Body of pancreas (tissue), 4 donors: Measurements from ENCODE around the gene ATP11A. TPM values are rescaled to one million over a fixed set of nuclear protein-coding genes. Genes with fewer than 3 reads are reported as not detected.

Experiments used
- ATAC-seq: fragments of 150-250 bp; one replicate; pipeline ENCODE4 v1.9.1; 2016
- DNase-seq, 4 donors: peaks; one replicate each; pipeline ENCODE4 v3.0.0-alpha.2; 2019
- H3K27ac ChIP-seq, 4 donors: fragments of 200-600 bp; sonication (generic); 1 replicate in 3 of 4; 2 replicates in 1 of 4; pipeline versions ENCODE4 v1.5.1 to v1.6.1; 2016 to 2019; ENCODE audit warnings: mild to moderate bottlenecking in 1 of 4, mixed read lengths in 1 of 4, moderate library complexity in 1 of 4
- H3K27me3 ChIP-seq, 2 donors: fragments of 200-600 bp; sonication (generic); one replicate each; pipeline ENCODE4 v1.6.0; 2016; ENCODE audit warnings: mild to moderate bottlenecking in 1 of 2
- H3K36me3 ChIP-seq, 2 donors: fragments of 200-600 bp; sonication (generic); replicated peaks in 1 of 2; 2 replicates each; pipeline ENCODE4 v1.5.1; 2016; ENCODE audit warnings: low read depth in 2 of 2; ENCODE audit not compliant: insufficient read depth in 1 of 2
- H3K4me1 ChIP-seq: fragments of 200-600 bp; sonication (generic); one replicate; pipeline ENCODE4 v1.6.0; 2016
- H3K4me3 ChIP-seq, 2 donors: fragments of 200-600 bp; sonication (generic); 1 replicate in 1 of 2; 2 replicates in 1 of 2; pipeline ENCODE4 v1.5.1; 2016 to 2019
- H3K9me3 ChIP-seq, 3 donors: fragments of 200-600 bp; sonication (generic); 1 replicate in 2 of 3; 2 replicates in 1 of 3; pipeline ENCODE4 v1.5.1; 2016
- CTCF ChIP-seq, 7 experiments: fragments of 450-650 bp in 4 of 7; fragments of 200-600 bp in 3 of 7; sonication (generic) in 3 of 7; IDR thresholded peaks; one replicate each; pipeline ENCODE4 v1.5.1; 2016 to 2019; ENCODE audit warnings: antibody characterized with exemption in 7 of 7
- POLR2A ChIP-seq, 3 donors: fragments of 450-650 bp; IDR thresholded peaks; one replicate each; pipeline ENCODE4 v1.6.1; 2016; ENCODE audit warnings: antibody characterized with exemption in 3 of 3, mild to moderate bottlenecking in 2 of 3
- WGBS, 2 donors: methylation state at CpG; one replicate each; pipeline ENCODE4 v1.1.5; 2017; 5-methylcytosine and 5-hydroxymethylcytosine counted together
- intact Hi-C: fragments of 100-400 bp; cut with DNase I; formaldehyde crosslinking; loops from one replicate; pipeline ENCODE4 v1.15.1; 2023
- total RNA-seq, 2 donors: library from RNA; depleted of rRNA; stranded (reverse); fragments of >200 nt; gene quantifications; one replicate each; pipeline ENCODE4 v1.1.0, GENCODE V29; 2016

Gene ATP11A
- total RNA-seq, 2 donors from 2014 or later = 24.1 to 33.9 TPM

DNA sequence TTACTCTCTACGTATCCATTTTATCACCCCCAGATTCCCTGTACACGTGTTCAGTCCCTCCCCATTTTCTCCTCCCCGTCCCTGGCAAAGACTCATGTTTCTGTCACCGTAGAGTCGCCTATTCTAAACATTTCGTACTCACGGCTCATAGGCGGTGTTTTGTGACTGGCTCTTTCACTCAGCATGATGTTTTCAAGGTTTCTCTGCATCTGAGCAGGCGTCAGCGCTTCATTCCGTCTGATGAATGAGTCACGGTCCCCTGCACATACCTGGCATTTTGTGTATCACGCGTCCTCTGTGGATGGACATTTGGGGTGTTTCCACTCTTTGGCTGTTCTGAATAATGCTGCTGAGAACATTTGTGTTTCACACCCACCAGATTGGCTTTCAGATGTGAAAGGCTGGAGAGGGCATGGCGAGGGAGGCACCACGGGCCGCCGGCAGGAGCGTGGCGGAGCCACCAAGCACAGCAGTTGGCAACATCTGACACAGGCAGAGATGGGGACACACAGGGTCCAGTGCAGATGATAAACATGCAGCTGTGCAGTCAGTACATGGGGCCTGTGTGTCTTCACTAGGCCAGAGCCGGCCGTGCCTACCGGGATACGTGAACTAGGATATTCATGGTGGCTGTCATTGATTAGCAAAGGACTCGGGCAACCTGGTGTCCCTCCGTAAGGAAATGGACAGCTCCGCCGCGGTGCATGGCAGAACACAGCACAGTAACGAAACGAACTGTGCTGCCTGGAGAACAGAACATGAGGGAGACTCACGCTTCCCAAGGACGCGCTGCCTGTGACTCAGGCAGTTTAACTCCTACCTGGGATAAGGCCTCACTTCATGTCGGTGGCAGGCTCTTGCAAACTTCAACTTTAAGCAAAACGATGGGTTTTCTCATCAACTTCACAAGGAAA lies 117.2 kb downstream of the ATP11A start:
- no peak for ATAC-seq
- 89 to 91% methylated on average over 35 to 36 of the region's 36 CpGs for WGBS, 2 donors
- no peaks in the 10 kb centered on the region for H3K4me1 ChIP-seq

GRCh38 chr13:112807653-112808376 lies 118.0 kb downstream of the ATP11A start:
- DNase-seq (no peak), ATAC-seq (no peak)
- no peak for TF ChIP-seq POLR2A (IDR thresholded peaks at IDR 0.05)
- no peak for TF ChIP-seq CTCF (IDR thresholded peaks at IDR 0.05)
- WGBS, 2 donors = 90 to 91% methylated on average over 17 to 24 of the region's 24 CpGs
- no peaks in the 10 kb centered on the region for H3K9me3 ChIP-seq
- H3K27ac ChIP-seq = no peak overlapping the region
- H3K4me3 ChIP-seq = no peak overlapping the region
- peaks cover 0 to 9% of the 10 kb centered on the region in 2 donors for H3K36me3 ChIP-seq
- no peaks in the 10 kb centered on the region for H3K27me3 ChIP-seq
- H3K4me1 ChIP-seq = no peaks in the 10 kb centered on the region
- intact Hi-C loops = no loop called here

More for the DNA sequence above, 117.2 kb downstream of the ATP11A start:
- Histone ChIP-seq H3K4me3 (no peak overlapping the region), H3K27me3 (no peaks in the 10 kb centered on the region), H3K36me3 (peaks cover 0 to 9% of the 10 kb centered on the region in 2 donors), H3K9me3 (no peaks in the 10 kb centered on the region), H3K27ac (no peak overlapping the region)
- intact Hi-C loops = no loop called here
- no peak for DNase-seq
- TF ChIP-seq POLR2A (IDR thresholded peaks at IDR 0.05) (no peak), CTCF (IDR thresholded peaks at IDR 0.05) (no peak)

GRCh38 chr13:112808377-112809140 lies 118.7 kb downstream of the ATP11A start:
- H3K36me3 ChIP-seq = peaks cover 0 to 9% of the 10 kb centered on the region in 2 donors
- DNase-seq = no peak
- WGBS, 2 donors = 88 to 96% methylated on average over 22 to 25 of the region's 26 CpGs
- no peak overlapping the region for H3K4me3 ChIP-seq
- TF ChIP-seq CTCF (IDR thresholded peaks at IDR 0.05) (no peak), POLR2A (IDR thresholded peaks at IDR 0.05) (no peak)
- no peaks in the 10 kb centered on the region for H3K27me3 ChIP-seq
- no peak for ATAC-seq
- no peak overlapping the region for H3K27ac ChIP-seq
- intact Hi-C loops = no loop called here
- no peaks in the 10 kb centered on the region for H3K4me1 ChIP-seq
- no peaks in the 10 kb centered on the region for H3K9me3 ChIP-seq

DNA sequence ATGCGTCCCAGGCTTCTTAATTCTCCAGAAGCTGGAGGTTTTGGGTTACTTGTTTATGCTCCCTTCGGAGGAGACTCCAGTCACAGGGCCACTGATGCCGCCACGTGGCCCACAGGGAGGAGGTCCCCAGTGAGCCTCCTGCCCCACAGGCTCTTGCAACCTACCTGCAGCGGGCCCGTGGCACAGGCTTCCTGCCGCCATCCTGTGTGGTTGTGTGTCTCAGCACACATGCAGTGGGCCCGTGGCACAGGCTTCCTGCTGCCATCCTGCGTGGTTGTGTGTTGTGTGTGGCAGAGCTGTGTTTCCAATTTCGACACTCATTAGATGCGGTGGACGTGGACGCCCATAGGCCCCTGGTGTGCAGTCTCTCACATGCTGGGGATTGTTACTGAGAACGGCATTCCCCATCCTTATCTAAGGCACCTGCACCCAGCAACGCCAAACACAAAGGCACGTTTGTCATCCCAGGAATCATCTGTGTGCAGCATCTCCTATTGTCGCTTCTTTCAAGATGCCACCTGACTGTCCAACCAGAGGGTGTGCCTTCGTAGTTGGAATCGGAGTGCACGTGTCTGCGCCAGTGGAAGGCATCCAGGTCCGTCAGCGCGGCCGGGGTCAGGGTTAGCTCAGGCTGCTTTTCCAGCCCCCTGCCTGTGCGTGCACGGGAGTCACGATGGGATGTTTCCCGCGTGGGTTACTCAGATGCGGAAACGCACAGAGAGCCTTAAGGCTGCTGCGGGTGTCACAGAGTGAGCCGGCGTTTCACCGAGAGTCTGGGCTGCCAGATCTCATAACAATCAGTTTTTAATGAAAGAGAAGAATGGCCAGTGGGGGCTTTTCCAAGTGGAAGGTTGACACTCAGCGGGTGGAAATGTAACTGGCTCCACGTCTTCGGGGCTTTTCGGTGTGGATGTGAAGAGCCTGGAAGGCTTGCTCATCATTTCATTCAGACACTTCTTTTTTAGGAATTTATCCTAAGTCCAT lies 119.8 kb downstream of the ATP11A start:
- H3K4me3 ChIP-seq = no peak overlapping the region
- WGBS, 2 donors = 93 to 94% methylated on average over 30 to 40 of the region's 40 CpGs
- H3K27ac ChIP-seq = no peak overlapping the region
- TF ChIP-seq CTCF (IDR thresholded peaks at IDR 0.05) (no peak), POLR2A (IDR thresholded peaks at IDR 0.05) (no peak)
- intact Hi-C loops = no loop called here
- DNase-seq (no peak), ATAC-seq (no peak)
- H3K9me3 ChIP-seq = no peaks in the 10 kb centered on the region
- no peaks in the 10 kb centered on the region for H3K4me1 ChIP-seq
- peaks cover 0 to 9% of the 10 kb centered on the region in 2 donors for H3K36me3 ChIP-seq
- H3K27me3 ChIP-seq = no peaks in the 10 kb centered on the region
